ENCODE data around the gene ADAP1.

The ADAP1 gene

GRCh38 chr7:935164-935873 lies 19.2 kb downstream of the ADAP1 start:
- peak; percentile 5 for DNase-seq
- no peaks in the 10 kb centered on the region; the same call in 1 of the 2 replicates for H3K9me3 ChIP-seq
- H3K27me3 ChIP-seq: no peaks in the 10 kb centered on the region
- H3K4me1 ChIP-seq: no peaks in the 10 kb centered on the region
- no peaks in the 10 kb centered on the region for H3K36me3 ChIP-seq
- no peak for TF ChIP-seq CTCF (IDR thresholded peaks at IDR 0.05; ENCODE audit: low read depth, low read length)
- H3K4me3 ChIP-seq (ENCODE audit: low read depth, low read length): no peak overlapping the region

- Histone ChIP-seq H3K4me3 (ENCODE audit: low read depth, low read length) (no peak overlapping the region), H3K9me3 (no peaks in the 10 kb centered on the region), H3K4me1 (no peaks in the 10 kb centered on the region), H3K36me3 (no peaks in the 10 kb centered on the region), H3K27me3 (no peaks in the 10 kb centered on the region)
- peak; percentile 9 for DNase-seq
- TF ChIP-seq CTCF (IDR thresholded peaks at IDR 0.05; ENCODE audit: low read depth, low read length): no peak
Observed at GRCh38 chr7:934469-935163, 19.9 kb downstream of the ADAP1 start.

GRCh38 chr7:932651-932975 lies 21.9 kb downstream of the ADAP1 start:
- TF ChIP-seq CTCF (IDR thresholded peaks at IDR 0.05; ENCODE audit: low read depth, low read length): no peak
- H3K9me3 ChIP-seq: no peaks in the 10 kb centered on the region
- H3K4me3 ChIP-seq (ENCODE audit: low read depth, low read length): no peak overlapping the region
- no peaks in the 10 kb centered on the region for H3K27me3 ChIP-seq
- H3K4me1 ChIP-seq: no peaks in the 10 kb centered on the region; the same call in 1 of the 2 replicates
- no peaks in the 10 kb centered on the region for H3K36me3 ChIP-seq
- peak; percentile 4 for DNase-seq

- peak; percentile 9 for DNase-seq
- no peaks in the 10 kb centered on the region for H3K9me3 ChIP-seq
- H3K4me3 ChIP-seq (ENCODE audit: low read depth, low read length): no peak overlapping the region
- TF ChIP-seq CTCF (IDR thresholded peaks at IDR 0.05; ENCODE audit: low read depth, low read length): no peak
- H3K4me1 ChIP-seq: no peaks in the 10 kb centered on the region; the same call in 1 of the 2 replicates
- H3K27me3 ChIP-seq: no peaks in the 10 kb centered on the region
- H3K36me3 ChIP-seq: no peaks in the 10 kb centered on the region
Observed at GRCh38 chr7:931871-932650, 22.4 kb downstream of the ADAP1 start.

DNA sequence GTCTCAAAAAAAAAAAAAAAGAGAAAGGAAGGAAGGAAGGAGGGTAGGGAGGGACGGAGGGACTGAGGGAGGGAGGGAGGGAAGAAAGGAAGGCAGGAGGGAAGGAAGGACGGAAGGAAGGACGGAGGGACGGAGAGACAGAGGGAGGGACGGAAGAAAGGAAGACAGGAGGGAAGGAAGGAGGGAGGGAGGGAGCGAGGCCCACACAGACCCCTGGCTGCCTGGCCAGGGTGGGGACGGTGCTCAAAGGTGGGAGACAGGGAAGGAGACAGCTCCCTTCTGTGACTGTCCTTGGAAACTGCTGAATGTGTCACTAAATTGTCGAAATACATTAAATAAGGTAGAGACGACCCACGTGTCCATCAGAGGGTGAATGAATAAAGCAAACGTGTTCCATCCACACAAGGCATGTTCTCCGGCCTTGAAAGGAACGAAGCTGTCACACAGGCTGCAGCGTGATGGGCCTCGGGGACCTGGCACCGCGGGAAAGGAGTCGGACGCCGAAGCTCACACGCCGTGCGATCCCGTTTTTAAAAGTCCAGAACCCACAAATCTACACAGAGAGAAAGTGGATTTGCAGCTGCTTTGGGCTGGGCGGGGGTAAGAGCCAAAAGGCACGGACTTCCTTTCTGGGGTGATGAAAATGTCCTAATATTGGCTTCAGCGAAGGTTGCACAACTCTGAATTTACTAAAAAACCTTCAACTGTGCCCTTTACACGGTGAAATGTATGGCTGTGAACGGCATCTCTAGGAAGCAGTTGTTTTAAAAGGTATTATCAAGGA lies 23.3 kb downstream of the ADAP1 start:
- Histone ChIP-seq H3K4me3 (ENCODE audit: low read depth, low read length) (no peak overlapping the region), H3K27me3 (no peaks in the 10 kb centered on the region), H3K4me1 (no peaks in the 10 kb centered on the region; the same call in 1 of the 2 replicates), H3K36me3 (no peaks in the 10 kb centered on the region), H3K9me3 (no peaks in the 10 kb centered on the region)
- peak; percentile 1 for DNase-seq
- TF ChIP-seq CTCF (IDR thresholded peaks at IDR 0.05; ENCODE audit: low read depth, low read length): no peak
